Upper lobe of left lung (tissue), 4 donors: Measurements from ENCODE around the gene RYR1.

Source experiments
- CTCF ChIP-seq, 6 experiments: fragments of 450-650 bp in 4 of 6; fragments of 200-600 bp in 2 of 6; sonication (generic) in 2 of 6; IDR thresholded peaks; one replicate each; pipeline ENCODE4 v1.5.1; 2016 to 2019; ENCODE audit warnings: antibody characterized with exemption in 6 of 6
- EP300 ChIP-seq, 4 donors: sonication (generic); formaldehyde crosslinking; IDR thresholded peaks; one replicate each; pipeline ENCODE4 v1.5.1; 2017; ENCODE audit warnings: antibody characterized with exemption in 4 of 4, control low read depth in 2 of 4
- POLR2A ChIP-seq, 4 donors: fragments of 450-650 bp; IDR thresholded peaks; one replicate each; pipeline ENCODE4 v1.5.1; 2016 to 2017; ENCODE audit warnings: antibody characterized with exemption in 4 of 4, mild to moderate bottlenecking in 2 of 4
- POLR2AphosphoS5 ChIP-seq, 2 donors: sonication (generic); formaldehyde crosslinking; IDR thresholded peaks; one replicate each; pipeline ENCODE4 v1.5.1; 2017; ENCODE audit warnings: antibody characterized with exemption in 2 of 2

GRCh38 chr19:38547421-38547820 lies 113.9 kb downstream of the RYR1 start:
- TF ChIP-seq CTCF (IDR thresholded peaks at IDR 0.05): no peak
- TF ChIP-seq EP300 (IDR thresholded peaks at IDR 0.05): no peak
- no peak for TF ChIP-seq POLR2A (IDR thresholded peaks at IDR 0.05)
- no peak for TF ChIP-seq POLR2AphosphoS5 (IDR thresholded peaks at IDR 0.05)
